PC-3 (cell line): ENCODE measurements around the gene LTB4R2.
"Not testable (repeated sequence)": the region's sequence is repeated elsewhere in the genome, so short reads cannot be mapped to it uniquely, and the experiment has no call there.

Source experiments
- CTCF ChIP-seq: fragments of 300-600 bp; sonication (generic); conservative IDR thresholded peaks from 2 replicates; pipeline ENCODE4 v1.5.1; 2017; ENCODE audit warnings: antibody characterized with exemption, low read depth, mild to moderate bottlenecking, low read length
- EZH2 ChIP-seq: fragments of 300-600 bp; sonication (generic); IDR thresholded peaks from one replicate; pipeline ENCODE4 v1.6.1; 2017; ENCODE audit warnings: antibody characterized with exemption, mild to moderate bottlenecking, low read length; ENCODE audit not compliant: unreplicated experiment

- TF ChIP-seq CTCF, EZH2: not testable (repeated sequence)
Measured at GRCh38 chr14:24354482-24354825, 44.5 kb downstream of the LTB4R2 start.
